ENCODE results near the gene KRT73. TPM values are rescaled to one million over a fixed set of nuclear protein-coding genes. Genes with fewer than 3 reads are reported as not detected.

The KRT73 gene
- total and polyA plus RNA-seq, 2 donors (not counting 3 experiments of a cell fraction or from before 2014, with no cell fraction given), result not detected

- POLR2A ChIA-PET, result no interaction called here
Observed at GRCh38 chr12:52615208-52615868, 3.0 kb downstream of the KRT73 start.

More at GRCh38 chr12:52615208-52615868, 3.0 kb downstream of the KRT73 start:
- Histone ChIP-seq H3K27me3 (ENCODE audit: control insufficient read depth in 2 of 2, insufficient read depth in 2 of 2, low read length in 2 of 2) (no peaks in the 10 kb centered on the region), H3K9ac (replicated peaks; ENCODE audit: extremely low read depth, insufficient read depth, low read length) (no peak overlapping the region), H3K79me2 (ENCODE audit: control insufficient read depth, insufficient read depth, low read length) (no peaks in the 10 kb centered on the region), H3K9me1 (replicated peaks; ENCODE audit: control insufficient read depth, extremely low read depth, insufficient read depth, low read length) (no peaks in the 10 kb centered on the region), H3K4me2 (ENCODE audit: insufficient read depth, low read length) (no peak overlapping the region), H3K36me3 (ENCODE audit: control insufficient read depth in 2 of 2, extremely low read depth in 1 of 2, insufficient read depth in 2 of 2, low read length in 2 of 2) (no peaks in the 10 kb centered on the region), H3K27ac (ENCODE audit: insufficient read depth, low read depth, low read length) (no peak overlapping the region), H4K20me1 (replicated peaks; ENCODE audit: control insufficient read depth, extremely low read depth, insufficient read depth, low read length) (no peaks in the 10 kb centered on the region), H3K4me1 (ENCODE audit: control insufficient read depth, extremely low read depth, insufficient read depth, low read length) (no peaks in the 10 kb centered on the region), H2AFZ (ENCODE audit: low read depth, low read length) (no peak overlapping the region), H3K9me3 (replicated peaks; ENCODE audit: control insufficient read depth, insufficient read depth, low read length) (no peaks in the 10 kb centered on the region), H3K4me3 (replicated peaks in 1 of 3; ENCODE audit: insufficient read depth in 1 of 3, low read depth in 1 of 3, low read length in 3 of 3) (no peak overlapping the region)
- intact Hi-C loops (cut with micrococcal nuclease), result no loop called here
- DNase-seq (ENCODE audit: low read depth, low spot score) (no peak), FAIRE-seq (no peak)
- CTCF ChIA-PET, result no interaction called here
- no TSS peak for BruUV-seq (replicated peaks)
- dilution Hi-C loops (cut with MboI; ENCODE audit: extremely low pct_ligation_motif_present, low sequenced_read_pairs), result no loop called here
- TF ChIP-seq CTCF (IDR thresholded peaks at IDR 0.05; ENCODE audit: extremely low read depth in 1 of 2, insufficient read depth in 1 of 2, low read depth in 1 of 2, low read length in 2 of 2) (no peak), EZH2 (IDR thresholded peaks at IDR 0.05; ENCODE audit: borderline replicate concordance, low read depth, low read length, severe bottlenecking) (no peak), POLR2AphosphoS5 (IDR thresholded peaks at IDR 0.05; ENCODE audit: insufficient read depth, low read depth, low read length) (no peak), GATA2 (IDR thresholded peaks at IDR 0.05; ENCODE audit: insufficient read depth, insufficient read length, low read depth, low read length) (no peak)
